ENCODE measurements around the gene KCNG2.

DNA sequence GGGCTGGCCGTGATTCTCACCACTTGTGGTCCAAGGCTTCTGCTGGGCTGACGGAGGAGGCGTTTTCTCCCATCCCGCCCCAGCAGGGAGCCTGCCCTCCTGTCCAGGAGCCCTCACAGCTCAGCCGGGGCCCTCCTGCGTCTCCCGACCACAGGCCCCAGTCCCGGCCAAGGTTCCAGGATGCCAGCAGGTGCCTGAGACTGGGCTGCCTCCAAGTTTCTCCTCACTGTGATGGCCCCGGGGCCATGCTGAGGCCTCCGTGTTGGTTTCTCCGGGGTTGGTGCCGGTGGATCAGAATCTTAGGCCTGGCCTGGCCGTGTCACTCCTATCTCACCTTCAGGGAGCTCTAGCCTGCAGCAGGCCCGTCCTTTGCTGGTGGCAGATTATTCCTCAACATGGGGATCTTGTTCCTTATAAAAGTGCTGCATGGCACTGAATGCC lies 5.9 kb downstream of the KCNG2 start:
- TF ChIP-seq FOSL2 (CRISPR knock-in tag; IDR thresholded peaks at IDR 0.05): no peak
- no peak for TF ChIP-seq ELF1 (CRISPR knock-in tag; IDR thresholded peaks at IDR 0.05)
- no peak for TF ChIP-seq ZSCAN22 (CRISPR knock-in tag; IDR thresholded peaks at IDR 0.05)
- TF ChIP-seq CAMTA2 (CRISPR knock-in tag; IDR thresholded peaks at IDR 0.05; ENCODE audit: borderline replicate concordance): no peak
- TF ChIP-seq MTA3 (CRISPR knock-in tag; IDR thresholded peaks at IDR 0.05): no peak
- TF ChIP-seq, protein P1, sequence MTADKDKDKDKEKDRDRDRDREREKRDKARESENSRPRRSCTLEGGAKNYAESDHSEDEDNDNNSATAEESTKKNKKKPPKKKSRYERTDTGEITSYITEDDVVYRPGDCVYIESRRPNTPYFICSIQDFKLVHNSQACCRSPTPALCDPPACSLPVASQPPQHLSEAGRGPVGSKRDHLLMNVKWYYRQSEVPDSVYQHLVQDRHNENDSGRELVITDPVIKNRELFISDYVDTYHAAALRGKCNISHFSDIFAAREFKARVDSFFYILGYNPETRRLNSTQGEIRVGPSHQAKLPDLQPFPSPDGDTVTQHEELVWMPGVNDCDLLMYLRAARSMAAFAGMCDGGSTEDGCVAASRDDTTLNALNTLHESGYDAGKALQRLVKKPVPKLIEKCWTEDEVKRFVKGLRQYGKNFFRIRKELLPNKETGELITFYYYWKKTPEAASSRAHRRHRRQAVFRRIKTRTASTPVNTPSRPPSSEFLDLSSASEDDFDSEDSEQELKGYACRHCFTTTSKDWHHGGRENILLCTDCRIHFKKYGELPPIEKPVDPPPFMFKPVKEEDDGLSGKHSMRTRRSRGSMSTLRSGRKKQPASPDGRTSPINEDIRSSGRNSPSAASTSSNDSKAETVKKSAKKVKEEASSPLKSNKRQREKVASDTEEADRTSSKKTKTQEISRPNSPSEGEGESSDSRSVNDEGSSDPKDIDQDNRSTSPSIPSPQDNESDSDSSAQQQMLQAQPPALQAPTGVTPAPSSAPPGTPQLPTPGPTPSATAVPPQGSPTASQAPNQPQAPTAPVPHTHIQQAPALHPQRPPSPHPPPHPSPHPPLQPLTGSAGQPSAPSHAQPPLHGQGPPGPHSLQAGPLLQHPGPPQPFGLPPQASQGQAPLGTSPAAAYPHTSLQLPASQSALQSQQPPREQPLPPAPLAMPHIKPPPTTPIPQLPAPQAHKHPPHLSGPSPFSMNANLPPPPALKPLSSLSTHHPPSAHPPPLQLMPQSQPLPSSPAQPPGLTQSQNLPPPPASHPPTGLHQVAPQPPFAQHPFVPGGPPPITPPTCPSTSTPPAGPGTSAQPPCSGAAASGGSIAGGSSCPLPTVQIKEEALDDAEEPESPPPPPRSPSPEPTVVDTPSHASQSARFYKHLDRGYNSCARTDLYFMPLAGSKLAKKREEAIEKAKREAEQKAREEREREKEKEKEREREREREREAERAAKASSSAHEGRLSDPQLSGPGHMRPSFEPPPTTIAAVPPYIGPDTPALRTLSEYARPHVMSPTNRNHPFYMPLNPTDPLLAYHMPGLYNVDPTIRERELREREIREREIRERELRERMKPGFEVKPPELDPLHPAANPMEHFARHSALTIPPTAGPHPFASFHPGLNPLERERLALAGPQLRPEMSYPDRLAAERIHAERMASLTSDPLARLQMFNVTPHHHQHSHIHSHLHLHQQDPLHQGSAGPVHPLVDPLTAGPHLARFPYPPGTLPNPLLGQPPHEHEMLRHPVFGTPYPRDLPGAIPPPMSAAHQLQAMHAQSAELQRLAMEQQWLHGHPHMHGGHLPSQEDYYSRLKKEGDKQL (CRISPR knock-in tag; IDR thresholded peaks at IDR 0.05; ENCODE audit: low read depth): no peak
- no peak for TF ChIP-seq ZNF768 (CRISPR knock-in tag; IDR thresholded peaks at IDR 0.05)
- TF ChIP-seq, protein P2, sequence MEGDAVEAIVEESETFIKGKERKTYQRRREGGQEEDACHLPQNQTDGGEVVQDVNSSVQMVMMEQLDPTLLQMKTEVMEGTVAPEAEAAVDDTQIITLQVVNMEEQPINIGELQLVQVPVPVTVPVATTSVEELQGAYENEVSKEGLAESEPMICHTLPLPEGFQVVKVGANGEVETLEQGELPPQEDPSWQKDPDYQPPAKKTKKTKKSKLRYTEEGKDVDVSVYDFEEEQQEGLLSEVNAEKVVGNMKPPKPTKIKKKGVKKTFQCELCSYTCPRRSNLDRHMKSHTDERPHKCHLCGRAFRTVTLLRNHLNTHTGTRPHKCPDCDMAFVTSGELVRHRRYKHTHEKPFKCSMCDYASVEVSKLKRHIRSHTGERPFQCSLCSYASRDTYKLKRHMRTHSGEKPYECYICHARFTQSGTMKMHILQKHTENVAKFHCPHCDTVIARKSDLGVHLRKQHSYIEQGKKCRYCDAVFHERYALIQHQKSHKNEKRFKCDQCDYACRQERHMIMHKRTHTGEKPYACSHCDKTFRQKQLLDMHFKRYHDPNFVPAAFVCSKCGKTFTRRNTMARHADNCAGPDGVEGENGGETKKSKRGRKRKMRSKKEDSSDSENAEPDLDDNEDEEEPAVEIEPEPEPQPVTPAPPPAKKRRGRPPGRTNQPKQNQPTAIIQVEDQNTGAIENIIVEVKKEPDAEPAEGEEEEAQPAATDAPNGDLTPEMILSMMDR (CRISPR knock-in tag; IDR thresholded peaks at IDR 0.05): no peak
- no peak for TF ChIP-seq PTBP1 (IDR thresholded peaks at IDR 0.05; ENCODE audit: low read depth, low read length, poor library complexity, severe bottlenecking)
- TF ChIP-seq POLR2AphosphoS2 (IDR thresholded peaks at IDR 0.05; ENCODE audit: low read depth, low read length): no peak
- no peak for TF ChIP-seq YY1 (IDR thresholded peaks at IDR 0.05; ENCODE audit: insufficient read depth, insufficient replicate concordance, low read depth, low read length)
- TF ChIP-seq, protein P3, sequence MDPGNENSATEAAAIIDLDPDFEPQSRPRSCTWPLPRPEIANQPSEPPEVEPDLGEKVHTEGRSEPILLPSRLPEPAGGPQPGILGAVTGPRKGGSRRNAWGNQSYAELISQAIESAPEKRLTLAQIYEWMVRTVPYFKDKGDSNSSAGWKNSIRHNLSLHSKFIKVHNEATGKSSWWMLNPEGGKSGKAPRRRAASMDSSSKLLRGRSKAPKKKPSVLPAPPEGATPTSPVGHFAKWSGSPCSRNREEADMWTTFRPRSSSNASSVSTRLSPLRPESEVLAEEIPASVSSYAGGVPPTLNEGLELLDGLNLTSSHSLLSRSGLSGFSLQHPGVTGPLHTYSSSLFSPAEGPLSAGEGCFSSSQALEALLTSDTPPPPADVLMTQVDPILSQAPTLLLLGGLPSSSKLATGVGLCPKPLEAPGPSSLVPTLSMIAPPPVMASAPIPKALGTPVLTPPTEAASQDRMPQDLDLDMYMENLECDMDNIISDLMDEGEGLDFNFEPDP (CRISPR knock-in tag; conservative IDR thresholded peaks at IDR 0.05): no peak

All from HepG2 (cell line).